ENCODE results near the gene MAP3K7CL. TPM values are rescaled to one million over a fixed set of nuclear protein-coding genes. Genes with fewer than 3 reads are reported as not detected.

The MAP3K7CL gene
- 6.4 and 8.4 TPM in 2 replicates for total RNA-seq

GRCh38 chr21:29130270-29130969 lies at the start of gene MAP3K7CL:
Gene MAP3K7CL (plus strand): TSS chr21:29130644. CDS start chr21:29133345, 2,701 bp downstream.

Other genes starting within 250 kb of the MAP3K7CL start
- 36.1 and 41.6 TPM in 2 replicates for gene LTN1, start 137.8 kb upstream of the MAP3K7CL start, total RNA-seq
- 8.4 and 12.6 TPM in 2 replicates for gene RWDD2B, start 111.3 kb upstream of the MAP3K7CL start, total RNA-seq
- 22.9 and 37.5 TPM in 2 replicates for gene USP16, start 106.0 kb upstream of the MAP3K7CL start, total RNA-seq
- gene CCT8, start 57.0 kb upstream of the MAP3K7CL start, total RNA-seq: 277 and 286 TPM in 2 replicates
- gene BACH1, start 168.3 kb downstream of the MAP3K7CL start, total RNA-seq: 93.1 and 100 TPM in 2 replicates

Data from tracheal epithelial cell (primary cell).